OCI-LY1 (cell line): Measurements from ENCODE around the gene IL1R2.

Source experiments
- H2AFZ ChIP-seq: fragments of 200-600 bp; sonication (generic), shearing (Covaris generic); 2 replicates; pipeline ENCODE4 v1.6.0; 2014; ENCODE audit warnings: antibody characterized with exemption, mild to moderate bottlenecking, low read length
- H3F3A ChIP-seq: fragments of 200-600 bp; sonication (generic), shearing (Covaris generic); 2 replicates; pipeline ENCODE4 v1.6.0; 2014; ENCODE audit warnings: mild to moderate bottlenecking, antibody characterized with exemption, low read length, moderate library complexity; ENCODE audit not compliant: insufficient read depth
- H3K27ac ChIP-seq: fragments of 200-600 bp; sonication (generic); 2 replicates; pipeline ENCODE4 v1.5.1; 2014; ENCODE audit warnings: low read length, mixed run types, mild to moderate bottlenecking, low read depth; ENCODE audit not compliant: poor library complexity, severe bottlenecking
- H3K27me3 ChIP-seq: fragments of 200-600 bp; sonication (generic); 2 replicates; pipeline ENCODE4 v1.6.0; 2014; ENCODE audit warnings: antibody characterized with exemption, mild to moderate bottlenecking, low read length, moderate library complexity; ENCODE audit not compliant: insufficient read depth
- H3K36me3 ChIP-seq: fragments of 200-600 bp; sonication (generic); 2 replicates; pipeline ENCODE4 v1.6.1; 2014; ENCODE audit warnings: mild to moderate bottlenecking, antibody characterized with exemption, low read length, moderate library complexity, mixed read lengths; ENCODE audit not compliant: insufficient read depth
- H3K4me1 ChIP-seq: fragments of 200-600 bp; sonication (generic); 2 replicates; pipeline ENCODE4 v1.5.1; 2014; ENCODE audit warnings: mild to moderate bottlenecking, low read length, moderate library complexity; ENCODE audit not compliant: insufficient read depth, severe bottlenecking
- H3K4me2 ChIP-seq: fragments of 200-600 bp; sonication (generic), shearing (Covaris generic); 2 replicates; pipeline ENCODE4 v1.6.1; 2014; ENCODE audit warnings: low read length
- H3K4me3 ChIP-seq: fragments of 200-600 bp; sonication (generic); 2 replicates; pipeline ENCODE4 v1.5.1; 2014; ENCODE audit warnings: low read length, low read depth, mild to moderate bottlenecking, mixed read lengths; ENCODE audit not compliant: poor library complexity, severe bottlenecking
- H3K79me2 ChIP-seq: fragments of 200-600 bp; shearing (Covaris generic); 2 replicates; pipeline ENCODE4 v1.6.1; 2016; ENCODE audit warnings: mixed run types, low read length, mixed read lengths; ENCODE audit not compliant: insufficient read depth
- H3K9ac ChIP-seq: fragments of 200-600 bp; sonication (generic), shearing (Covaris generic); 2 replicates; pipeline ENCODE4 v1.6.1; 2014; ENCODE audit warnings: mild to moderate bottlenecking, low read length, mixed read lengths
- H3K9me2 ChIP-seq: fragments of 200-600 bp; sonication (generic), shearing (Covaris generic); 2 replicates; pipeline ENCODE4 v1.6.1; 2014; ENCODE audit warnings: low read depth, mild to moderate bottlenecking, low read length, mixed read lengths
- H3K9me3 ChIP-seq: fragments of 200-600 bp; shearing (Covaris generic); 2 replicates; pipeline ENCODE4 v1.6.1; 2014; ENCODE audit warnings: low read length, mixed read lengths
- H4K20me1 ChIP-seq: fragments of 200-600 bp; sonication (generic), shearing (Covaris generic); 2 replicates; pipeline ENCODE4 v1.6.0; 2016; ENCODE audit warnings: mild to moderate bottlenecking, low read length; ENCODE audit not compliant: insufficient read depth
- CTCF ChIP-seq: fragments of 200-600 bp; sonication (generic), shearing (Covaris generic); IDR thresholded peaks from 2 replicates; pipeline ENCODE4 v1.5.1; 2017; ENCODE audit warnings: mild to moderate bottlenecking, antibody characterized with exemption, low read length, moderate library complexity, mixed read lengths
- EZH2 ChIP-seq: fragments of 200-600 bp; sonication (generic), shearing (Covaris generic); IDR thresholded peaks from 2 replicates; pipeline ENCODE4 v1.8.0; 2017; ENCODE audit warnings: borderline replicate concordance, mixed run types, mild to moderate bottlenecking, antibody characterized with exemption, low read length, moderate library complexity, mixed read lengths

The IL1R2 gene

GRCh38 chr2:101987832-101988231 lies 3.9 kb upstream of the IL1R2 start:
- no peaks in the 10 kb centered on the region for H3K79me2 ChIP-seq
- no peaks in the 10 kb centered on the region for H3K9me2 ChIP-seq
- TF ChIP-seq EZH2 (no peak), CTCF (no peak)
- H3K4me2 ChIP-seq = no peak overlapping the region
- H3F3A ChIP-seq = no peaks in the 10 kb centered on the region
- no peak overlapping the region for H3K27ac ChIP-seq
- no peaks in the 10 kb centered on the region for H3K4me1 ChIP-seq
- no peaks in the 10 kb centered on the region for H3K9me3 ChIP-seq
- no peak overlapping the region for H3K9ac ChIP-seq
- no peak overlapping the region for H3K4me3 ChIP-seq
- H2AFZ ChIP-seq = no peak overlapping the region
- no peaks in the 10 kb centered on the region for H3K27me3 ChIP-seq
- H3K36me3 ChIP-seq = no peaks in the 10 kb centered on the region
- H4K20me1 ChIP-seq = no peaks in the 10 kb centered on the region

GRCh38 chr2:101988541-101988940 lies 3.2 kb upstream of the IL1R2 start:
- no peak for TF ChIP-seq EZH2
- no peak for TF ChIP-seq CTCF

GRCh38 chr2:101989740-101990460 lies 1.9 kb upstream of the IL1R2 start:
- Histone ChIP-seq H3F3A (no peaks in the 10 kb centered on the region), H2AFZ (no peak overlapping the region), H3K4me2 (no peak overlapping the region), H3K9me3 (no peaks in the 10 kb centered on the region), H3K9ac (no peak overlapping the region), H3K79me2 (no peaks in the 10 kb centered on the region), H3K4me3 (no peak overlapping the region), H3K27ac (no peak overlapping the region), H3K9me2 (no peaks in the 10 kb centered on the region), H3K36me3 (no peaks in the 10 kb centered on the region), H4K20me1 (no peaks in the 10 kb centered on the region), H3K27me3 (no peaks in the 10 kb centered on the region; the same call in 1 of the 2 replicates), H3K4me1 (no peaks in the 10 kb centered on the region)
- TF ChIP-seq EZH2 = no peak
- no peak for TF ChIP-seq CTCF

More at GRCh38 chr2:101988541-101988940, 3.2 kb upstream of the IL1R2 start:
- H3K27ac ChIP-seq = no peak overlapping the region
- H3K79me2 ChIP-seq = no peaks in the 10 kb centered on the region
- H3K4me1 ChIP-seq = no peaks in the 10 kb centered on the region
- H3K4me3 ChIP-seq = no peak overlapping the region
- H3K9me3 ChIP-seq = no peaks in the 10 kb centered on the region
- H3K9ac ChIP-seq = no peak overlapping the region
- H3K27me3 ChIP-seq = no peaks in the 10 kb centered on the region
- H3F3A ChIP-seq = no peaks in the 10 kb centered on the region
- H2AFZ ChIP-seq = no peak overlapping the region
- H3K4me2 ChIP-seq = no peak overlapping the region
- no peaks in the 10 kb centered on the region for H4K20me1 ChIP-seq
- H3K36me3 ChIP-seq = no peaks in the 10 kb centered on the region
- H3K9me2 ChIP-seq = no peaks in the 10 kb centered on the region
